H9 (cell line): Measurements from ENCODE around the gene GTF2H4. TPM values are rescaled to one million over a fixed set of nuclear protein-coding genes. Genes with fewer than 3 reads are reported as not detected.

Experiments
- DNase-seq: peaks from one replicate; pipeline ENCODE4 v3.0.0-alpha.2; 2017
- H2AFZ ChIP-seq: one replicate; pipeline ENCODE4 v1.6.1; 2013; ENCODE audit warnings: mild to moderate bottlenecking, low read length, control low read depth, moderate library complexity
- H2AK5ac ChIP-seq: 2 replicates; pipeline ENCODE4 v1.6.1; 2013; ENCODE audit warnings: low read length, control low read depth, mixed read lengths; ENCODE audit not compliant: insufficient read length
- H2BK120ac ChIP-seq: one replicate; pipeline ENCODE4 v1.6.1; 2013; ENCODE audit warnings: low read depth, mild to moderate bottlenecking, low read length, control low read depth, inconsistent platforms; ENCODE audit not compliant: poor library complexity, severe bottlenecking
- H2BK12ac ChIP-seq: 2 replicates; pipeline ENCODE4 v1.6.1; 2013; ENCODE audit warnings: low read length, control low read depth, mixed read lengths, low read depth; ENCODE audit not compliant: insufficient read length
- H2BK15ac ChIP-seq: 2 replicates; pipeline ENCODE4 v1.6.1; 2013; ENCODE audit warnings: low read depth, low read length, control low read depth
- H2BK20ac ChIP-seq: one replicate; pipeline ENCODE4 v1.6.1; 2013; ENCODE audit warnings: low read depth, mild to moderate bottlenecking, low read length, control low read depth, inconsistent platforms; ENCODE audit not compliant: poor library complexity, severe bottlenecking
- H2BK5ac ChIP-seq: 2 replicates; pipeline ENCODE4 v1.6.1; 2013; ENCODE audit warnings: low read length, control low read depth, mixed read lengths; ENCODE audit not compliant: insufficient read length
- H3K14ac ChIP-seq: 2 replicates; pipeline ENCODE4 v1.6.1; 2013; ENCODE audit warnings: low read length, control low read depth; ENCODE audit not compliant: insufficient read depth
- H3K18ac ChIP-seq: 2 replicates; pipeline ENCODE4 v1.6.1; 2013; ENCODE audit warnings: low read depth, mild to moderate bottlenecking, mixed read lengths, low read length, control low read depth; ENCODE audit not compliant: insufficient read length
- H3K23ac ChIP-seq: 2 replicates; pipeline ENCODE4 v1.6.1; 2013; ENCODE audit warnings: low read length, control low read depth, mixed read lengths, low read depth; ENCODE audit not compliant: insufficient read length
- H3K23me2 ChIP-seq: 2 replicates; pipeline ENCODE4 v1.6.1; 2013; ENCODE audit warnings: low read depth, mild to moderate bottlenecking, mixed read lengths, low read length, control low read depth; ENCODE audit not compliant: insufficient read length, poor library complexity, severe bottlenecking
- H3K27ac ChIP-seq: 2 replicates; pipeline ENCODE4 v1.5.1; 2013; ENCODE audit warnings: low read length, control low read depth, mixed read lengths, low read depth; ENCODE audit not compliant: insufficient read length
- H3K27me3 ChIP-seq: 2 replicates; pipeline ENCODE4 v1.6.1; 2013; ENCODE audit warnings: low read length, control low read depth, inconsistent platforms; ENCODE audit not compliant: insufficient read depth
- H3K4ac ChIP-seq: 2 replicates; pipeline ENCODE4 v1.6.1; 2013; ENCODE audit warnings: low read depth, mild to moderate bottlenecking, control low read depth, inconsistent platforms, low read length, moderate library complexity
- H3K4me1 ChIP-seq: 2 replicates; pipeline ENCODE4 v1.6.1; 2013; ENCODE audit warnings: low read length, control low read depth, inconsistent platforms; ENCODE audit not compliant: insufficient read depth
- H3K4me2 ChIP-seq: 2 replicates; pipeline ENCODE4 v1.6.1; 2013; ENCODE audit warnings: low read length, control low read depth, mixed read lengths; ENCODE audit not compliant: insufficient read length, insufficient read depth
- H3K56ac ChIP-seq: 2 replicates; pipeline ENCODE4 v1.6.1; 2013; ENCODE audit warnings: low read depth, mild to moderate bottlenecking, mixed read lengths, low read length, control low read depth; ENCODE audit not compliant: insufficient read length
- H3K79me1 ChIP-seq: 2 replicates; pipeline ENCODE4 v1.6.1; 2013; ENCODE audit warnings: low read depth, mild to moderate bottlenecking, moderate library complexity, low read length, control low read depth, inconsistent platforms; ENCODE audit not compliant: insufficient read depth, poor library complexity, severe bottlenecking
- H3K79me2 ChIP-seq: 2 replicates; pipeline ENCODE4 v1.6.1; 2013; ENCODE audit warnings: low read length, control low read depth, inconsistent platforms; ENCODE audit not compliant: insufficient read depth
- H3K9ac ChIP-seq: 2 replicates; pipeline ENCODE4 v1.6.1; 2013; ENCODE audit warnings: low read length, control low read depth, mixed read lengths; ENCODE audit not compliant: insufficient read length; ENCODE audit errors: extremely low read depth
- H3K9me3 ChIP-seq: one replicate; pipeline ENCODE4 v1.6.1; 2013; ENCODE audit warnings: low read depth, low read length, inconsistent platforms; ENCODE audit not compliant: control insufficient read depth
- H3T11ph ChIP-seq: one replicate; pipeline ENCODE4 v1.6.1; 2013; ENCODE audit warnings: mild to moderate bottlenecking, low read length, control low read depth, inconsistent platforms
- H4K20me1 ChIP-seq: one replicate; pipeline ENCODE4 v1.6.1; 2013; ENCODE audit not compliant: control insufficient read depth, insufficient read length, insufficient read depth
- H4K5ac ChIP-seq: 2 replicates; pipeline ENCODE4 v1.6.1; 2013; ENCODE audit warnings: low read depth, mild to moderate bottlenecking, mixed read lengths, low read length, control low read depth; ENCODE audit not compliant: insufficient read length
- H4K8ac ChIP-seq: replicated peaks from 2 replicates; pipeline ENCODE4 v1.6.1; 2013; ENCODE audit warnings: low read length, control low read depth, mixed read lengths, low read depth; ENCODE audit not compliant: insufficient read length
- H4K91ac ChIP-seq: 2 replicates; pipeline ENCODE4 v1.6.1; 2013; ENCODE audit warnings: low read depth, mild to moderate bottlenecking, moderate library complexity, mixed read lengths, low read length, control low read depth; ENCODE audit not compliant: insufficient read length
- H3K27ac Mint-ChIP-seq, 3 experiments: 2 replicates in 2 of 3; 3 replicates in 1 of 3; pipeline ENCODE4 v1.8.0; 2020 to 2021; ENCODE audit warnings: mixed read lengths in 3 of 3, mild to moderate bottlenecking in 1 of 3, moderate library complexity in 1 of 3
- H3K27me3 Mint-ChIP-seq: 2 replicates; pipeline ENCODE4 v1.8.0; 2021; ENCODE audit warnings: low read depth, mild to moderate bottlenecking, moderate library complexity, mixed read lengths
- H3K36me3 Mint-ChIP-seq, 3 experiments: 2 replicates in 2 of 3; 3 replicates in 1 of 3; pipeline ENCODE4 v1.8.0; 2020 to 2021; ENCODE audit warnings: low read depth in 3 of 3, mixed read lengths in 3 of 3; ENCODE audit not compliant: insufficient read depth in 1 of 3
- H3K4me1 Mint-ChIP-seq, 2 experiments: 2 replicates each; pipeline ENCODE4 v1.8.0; 2020; ENCODE audit warnings: mixed read lengths in 2 of 2
- H3K4me3 Mint-ChIP-seq, 2 experiments: 2 replicates in 1 of 2; 3 replicates in 1 of 2; pipeline ENCODE4 v1.8.0; 2020 to 2021; ENCODE audit warnings: mild to moderate bottlenecking in 2 of 2, mixed read lengths in 2 of 2, moderate library complexity in 1 of 2
- H3K9me3 Mint-ChIP-seq, 2 experiments: 2 replicates in 1 of 2; 3 replicates in 1 of 2; pipeline ENCODE4 v1.8.0; 2020; ENCODE audit warnings: mild to moderate bottlenecking in 2 of 2, mixed read lengths in 2 of 2, moderate library complexity in 1 of 2
- WGBS: extraction: QIAGEN DNeasy Blood & Tissue Kit; methylation state at CpG from one replicate; pipeline ENCODE4 v1.1.7; 2013; ENCODE audit warnings: missing lambda C conversion rate, low lambda C conversion rate, mixed read lengths; ENCODE audit not compliant: insufficient read length; ENCODE audit errors: extremely low coverage; 5-methylcytosine and 5-hydroxymethylcytosine counted together
- total RNA-seq: library from RNA; stranded (reverse); gene quantifications from 2 replicates; pipeline ENCODE4 v1.2.1, GENCODE V29; 2021
- TF ChIP-seq, protein P1 (sequence below): fragments of 200-600 bp; sonication (generic); conservative IDR thresholded peaks from 3 replicates; pipeline ENCODE4 v1.8.0; 2021; ENCODE audit warnings: antibody characterized with exemption, mild to moderate bottlenecking

The GTF2H4 gene
- total RNA-seq, 1 experiment from 2014 or later = 60.8 TPM

GRCh38 chr6:30891450-30891723 lies 16.6 kb upstream of the GTF2H4 start:
- Histone ChIP-seq H3K9ac (no peak overlapping the region), H3K4ac (no peak overlapping the region), H3K18ac (no peak overlapping the region), H4K91ac (no peak overlapping the region), H4K8ac (no peak overlapping the region), H3K14ac (no peak overlapping the region), H3K79me2 (peaks cover 11% of the 10 kb centered on the region; the same call in 1 of the 2 replicates), H3K79me1 (peaks cover 7% of the 10 kb centered on the region), H3K4me1 (no peaks in the 10 kb centered on the region; the same call in 1 of the 2 replicates), H2AFZ (no peak overlapping the region), H3T11ph (no peak overlapping the region), H2AK5ac (no peak overlapping the region), H2BK120ac (no peak overlapping the region), H2BK20ac (no peak overlapping the region), H4K5ac (no peak overlapping the region), H4K20me1 (no peaks in the 10 kb centered on the region), H3K23me2 (no peaks in the 10 kb centered on the region), H2BK12ac (no peak overlapping the region), H3K27me3 (no peaks in the 10 kb centered on the region), H3K27ac (no peak overlapping the region), H3K56ac (no peak overlapping the region), H3K23ac (no peak overlapping the region), H3K4me2 (no peak overlapping the region), H2BK15ac (no peak overlapping the region), H2BK5ac (no peak overlapping the region), H3K9me3 (no peaks in the 10 kb centered on the region)
- peaks cover 38 to 44% of the 10 kb centered on the region in 2 experiments for H3K4me1 Mint-ChIP-seq
- no peak overlapping the region for H3K4me3 Mint-ChIP-seq
- DNase-seq = peak; percentile 17
- no CpG with 5 or more reads among the region's 4 CpGs for WGBS
- H3K9me3 Mint-ChIP-seq = no peaks in the 10 kb centered on the region
- peak overlapping the region in 1 of 3 experiments; percentile 38; a peak in 2 of 7 replicates for H3K27ac Mint-ChIP-seq
- H3K36me3 Mint-ChIP-seq = peaks cover 41 to 81% (median 80%) of the 10 kb centered on the region in 3 experiments
- H3K27me3 Mint-ChIP-seq = no peaks in the 10 kb centered on the region; the same call in 1 of the 2 replicates
- TF ChIP-seq, protein P1, sequence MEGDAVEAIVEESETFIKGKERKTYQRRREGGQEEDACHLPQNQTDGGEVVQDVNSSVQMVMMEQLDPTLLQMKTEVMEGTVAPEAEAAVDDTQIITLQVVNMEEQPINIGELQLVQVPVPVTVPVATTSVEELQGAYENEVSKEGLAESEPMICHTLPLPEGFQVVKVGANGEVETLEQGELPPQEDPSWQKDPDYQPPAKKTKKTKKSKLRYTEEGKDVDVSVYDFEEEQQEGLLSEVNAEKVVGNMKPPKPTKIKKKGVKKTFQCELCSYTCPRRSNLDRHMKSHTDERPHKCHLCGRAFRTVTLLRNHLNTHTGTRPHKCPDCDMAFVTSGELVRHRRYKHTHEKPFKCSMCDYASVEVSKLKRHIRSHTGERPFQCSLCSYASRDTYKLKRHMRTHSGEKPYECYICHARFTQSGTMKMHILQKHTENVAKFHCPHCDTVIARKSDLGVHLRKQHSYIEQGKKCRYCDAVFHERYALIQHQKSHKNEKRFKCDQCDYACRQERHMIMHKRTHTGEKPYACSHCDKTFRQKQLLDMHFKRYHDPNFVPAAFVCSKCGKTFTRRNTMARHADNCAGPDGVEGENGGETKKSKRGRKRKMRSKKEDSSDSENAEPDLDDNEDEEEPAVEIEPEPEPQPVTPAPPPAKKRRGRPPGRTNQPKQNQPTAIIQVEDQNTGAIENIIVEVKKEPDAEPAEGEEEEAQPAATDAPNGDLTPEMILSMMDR = no peak
